Upper lobe of right lung (tissue), 1 donor: ENCODE measurements around the gene SIAH2. TPM values are rescaled to one million over a fixed set of nuclear protein-coding genes. Genes with fewer than 3 reads are reported as not detected.
A peak's percentile ranks its signal among the peaks of the same experiment; 100 is the strongest.

Experiments used
- ATAC-seq: fragments of 200-7000 bp; cut with Tn5 transposase; one replicate; pipeline ENCODE4 v1.9.1; 2020; ENCODE audit warnings: mild to moderate bottlenecking, moderate library complexity
- DNase-seq: peaks from one replicate; pipeline ENCODE4 v3.0.0-alpha.2; 2020
- H3K27ac ChIP-seq: fragments of 200-600 bp; one replicate; pipeline ENCODE4 v1.8.0; 2022
- H3K27me3 ChIP-seq: fragments of 200-600 bp; one replicate; pipeline ENCODE4 v1.8.0; 2022; ENCODE audit warnings: mild to moderate bottlenecking
- H3K36me3 ChIP-seq: fragments of 200-600 bp; one replicate; pipeline ENCODE4 v1.8.0; 2022
- H3K4me1 ChIP-seq: fragments of 200-600 bp; one replicate; pipeline ENCODE4 v1.8.0; 2022
- H3K4me3 ChIP-seq: fragments of 200-600 bp; one replicate; pipeline ENCODE4 v1.8.0; 2022; ENCODE audit warnings: mild to moderate bottlenecking
- H3K9me3 ChIP-seq: fragments of 200-600 bp; one replicate; pipeline ENCODE4 v1.8.0; 2022
- CTCF ChIP-seq: fragments of 200-600 bp; IDR thresholded peaks from one replicate; pipeline ENCODE4 v1.8.0; 2022; ENCODE audit warnings: antibody characterized with exemption
- intact Hi-C: fragments of 100-400 bp; cut with DNase I; formaldehyde crosslinking; loops from one replicate; pipeline ENCODE4 v1.11.0; 2022
- total RNA-seq: library from RNA; stranded (reverse); fragmentation: NEBNext Ultra II Directional; extraction: Animal tissue kit (Norgen Biotek cat#: 25700); gene quantifications from one replicate; pipeline ENCODE4 v1.2.1, GENCODE V29; 2021
- donor health status: DM: no; HTN: yes; CAD: no; lungs with severe emphysema.

SIAH2 gene
- total RNA-seq, 1 donor from 2014 or later = 16.9 TPM

DNA sequence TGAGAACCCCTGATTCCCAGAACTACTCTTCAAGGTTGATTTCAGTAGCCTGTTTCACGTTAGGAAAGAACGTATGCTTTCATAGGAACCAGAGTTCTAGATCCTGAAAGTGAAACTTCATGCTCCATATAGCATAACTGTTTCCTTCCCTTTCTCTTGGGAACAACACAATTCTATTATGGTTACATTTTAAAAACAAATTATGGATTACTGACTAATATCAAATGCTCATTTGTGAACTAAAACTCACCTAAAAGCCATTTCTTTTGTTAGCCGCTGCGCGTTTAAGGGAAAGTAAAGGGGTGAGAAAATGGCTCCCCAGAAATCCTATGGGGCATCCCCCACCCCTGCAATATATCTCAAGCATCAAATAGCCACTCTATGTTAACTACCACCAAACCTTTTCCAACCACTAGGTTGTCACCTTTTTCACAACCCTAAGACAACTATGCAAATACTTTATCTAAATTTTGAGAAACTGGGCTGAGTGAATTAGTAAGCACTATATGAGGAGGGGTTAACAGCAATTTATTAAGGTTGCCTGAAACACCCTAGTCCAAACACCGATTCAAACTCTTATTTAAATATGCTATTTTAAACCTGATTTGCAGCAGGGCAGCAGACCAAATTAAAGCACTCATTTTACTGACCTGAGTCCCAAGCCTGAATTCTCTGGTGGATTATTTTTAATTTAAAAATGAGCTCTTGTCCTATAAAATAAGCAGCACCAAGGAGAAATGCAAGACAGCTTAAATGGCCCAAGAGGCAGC lies 2.4 kb downstream of the SIAH2 start:
- Histone ChIP-seq H3K9me3 (no peaks in the 10 kb centered on the region), H3K36me3 (no peaks in the 10 kb centered on the region), H3K4me1 (peaks cover 37% of the 10 kb centered on the region), H3K4me3 (peak overlapping the region; percentile 81), H3K27ac (peak overlapping the region; percentile 12), H3K27me3 (no peaks in the 10 kb centered on the region)
- intact Hi-C loops = no loop called here
- DNase-seq (no peak), ATAC-seq (no peak)
- no peak for TF ChIP-seq CTCF

DNA sequence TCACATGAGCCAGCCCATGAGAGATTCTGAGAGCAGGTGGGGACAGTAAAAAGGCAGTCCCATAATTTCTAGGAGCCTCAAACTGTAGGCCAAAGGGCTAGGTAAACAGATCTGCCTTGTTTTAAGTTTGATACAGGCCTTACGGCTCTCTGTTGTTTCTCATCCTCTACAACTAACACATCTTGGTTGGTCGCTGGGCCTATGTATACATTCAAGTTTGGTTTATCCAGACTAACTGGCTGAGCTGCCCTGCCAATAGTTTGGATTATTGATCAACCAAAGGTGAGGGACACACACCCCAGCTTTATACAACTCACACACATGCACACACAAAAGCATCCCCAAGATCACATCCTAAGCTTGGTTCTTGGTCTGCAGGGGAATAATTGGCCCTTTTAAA lies 3.0 kb downstream of the SIAH2 start:
- intact Hi-C loops = no loop called here
- H3K27ac ChIP-seq = peak overlapping the region; percentile 24
- peak overlapping the region; percentile 81 for H3K4me3 ChIP-seq

DNA sequence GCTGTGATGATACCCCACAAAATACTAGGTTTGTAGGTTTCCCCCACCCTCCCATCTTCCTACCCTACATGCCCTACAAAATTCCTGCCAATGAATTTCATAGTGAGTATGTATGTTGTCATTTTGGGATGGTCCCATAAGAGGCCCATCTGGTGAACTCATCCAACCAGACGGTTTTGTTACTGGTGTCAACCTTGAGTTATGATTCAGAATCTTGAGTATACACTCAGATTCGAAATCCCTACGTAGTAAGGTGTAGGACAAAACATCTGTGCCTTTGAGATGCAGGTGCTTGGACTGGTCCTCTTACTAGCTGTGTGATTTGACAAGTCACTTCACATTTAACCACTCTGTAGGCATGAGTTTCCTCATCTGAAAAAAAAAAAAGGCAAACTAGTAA lies 3.6 kb downstream of the SIAH2 start:
- intact Hi-C loops = no loop called here
- Histone ChIP-seq H3K36me3 (no peaks in the 10 kb centered on the region), H3K4me3 (no peak overlapping the region), H3K4me1 (peaks cover 40% of the 10 kb centered on the region), H3K27me3 (no peaks in the 10 kb centered on the region), H3K27ac (peak overlapping the region; percentile 24), H3K9me3 (no peaks in the 10 kb centered on the region)
- ATAC-seq (no peak), DNase-seq (no peak)
- no peak for TF ChIP-seq CTCF

More for the DNA sequence above, 3.0 kb downstream of the SIAH2 start:
- H3K27me3 ChIP-seq = no peaks in the 10 kb centered on the region
- no peak for ATAC-seq
- H3K36me3 ChIP-seq = no peaks in the 10 kb centered on the region
- TF ChIP-seq CTCF = no peak
- H3K9me3 ChIP-seq = no peaks in the 10 kb centered on the region
- peaks cover 40% of the 10 kb centered on the region for H3K4me1 ChIP-seq
- DNase-seq = no peak

- H3K36me3 ChIP-seq = no peaks in the 10 kb centered on the region
- TF ChIP-seq CTCF = no peak
- H3K4me3 ChIP-seq = no peak overlapping the region
- H3K27ac ChIP-seq = no peak overlapping the region
- intact Hi-C loops = no loop called here
- ATAC-seq (no peak), DNase-seq (no peak)
- no peaks in the 10 kb centered on the region for H3K9me3 ChIP-seq
- peaks cover 38% of the 10 kb centered on the region for H3K4me1 ChIP-seq
- H3K27me3 ChIP-seq = no peaks in the 10 kb centered on the region
Observed at GRCh38 chr3:150757768-150758167, 5.2 kb downstream of the SIAH2 start.

- Histone ChIP-seq H3K27me3 (no peaks in the 10 kb centered on the region), H3K27ac (no peak overlapping the region), H3K4me3 (no peak overlapping the region), H3K9me3 (no peaks in the 10 kb centered on the region), H3K4me1 (peaks cover 42% of the 10 kb centered on the region), H3K36me3 (no peaks in the 10 kb centered on the region)
- TF ChIP-seq CTCF = no peak
- intact Hi-C loops = no loop called here
- no peak for ATAC-seq
- DNase-seq = no peak
Observed at GRCh38 chr3:150757364-150757763, 5.6 kb downstream of the SIAH2 start.
